ENCODE data around the gene NDUFS4. TPM values are rescaled to one million over a fixed set of nuclear protein-coding genes. Genes with fewer than 3 reads are reported as not detected.

Gene NDUFS4
- total RNA-seq, 1 donor from 2014 or later: 78.7 TPM

DNA sequence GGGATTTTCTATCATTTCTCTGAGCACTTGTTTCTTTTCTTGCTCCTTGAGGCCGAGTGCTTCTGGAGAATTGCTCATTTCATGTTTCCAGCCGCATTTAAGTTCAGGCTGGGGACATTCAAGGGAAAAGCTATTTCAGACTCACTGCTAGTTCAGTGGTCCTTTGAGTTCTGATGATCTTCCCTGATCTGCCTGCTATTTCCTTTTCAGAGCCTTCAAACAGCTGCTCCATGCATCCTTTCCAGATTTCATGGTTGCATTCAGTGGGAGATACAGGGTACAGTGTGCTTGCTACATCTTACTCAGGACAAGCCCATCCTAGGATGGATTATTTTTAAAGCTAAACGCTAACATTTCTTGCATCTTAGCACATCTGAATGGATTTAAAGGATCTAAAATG is 14.7 kb downstream of the NDUFS4 start:
- no peak for DNase-seq (ENCODE audit: low read depth, low spot score)
- H3K27ac Mint-ChIP-seq (ENCODE audit: unreplicated experiment): no peak overlapping the region
- H3K4me1 Mint-ChIP-seq: peaks cover 10% of the 10 kb centered on the region
- H3K27me3 Mint-ChIP-seq (ENCODE audit: low read depth): no peaks in the 10 kb centered on the region
- TF ChIP-seq, protein P1, sequence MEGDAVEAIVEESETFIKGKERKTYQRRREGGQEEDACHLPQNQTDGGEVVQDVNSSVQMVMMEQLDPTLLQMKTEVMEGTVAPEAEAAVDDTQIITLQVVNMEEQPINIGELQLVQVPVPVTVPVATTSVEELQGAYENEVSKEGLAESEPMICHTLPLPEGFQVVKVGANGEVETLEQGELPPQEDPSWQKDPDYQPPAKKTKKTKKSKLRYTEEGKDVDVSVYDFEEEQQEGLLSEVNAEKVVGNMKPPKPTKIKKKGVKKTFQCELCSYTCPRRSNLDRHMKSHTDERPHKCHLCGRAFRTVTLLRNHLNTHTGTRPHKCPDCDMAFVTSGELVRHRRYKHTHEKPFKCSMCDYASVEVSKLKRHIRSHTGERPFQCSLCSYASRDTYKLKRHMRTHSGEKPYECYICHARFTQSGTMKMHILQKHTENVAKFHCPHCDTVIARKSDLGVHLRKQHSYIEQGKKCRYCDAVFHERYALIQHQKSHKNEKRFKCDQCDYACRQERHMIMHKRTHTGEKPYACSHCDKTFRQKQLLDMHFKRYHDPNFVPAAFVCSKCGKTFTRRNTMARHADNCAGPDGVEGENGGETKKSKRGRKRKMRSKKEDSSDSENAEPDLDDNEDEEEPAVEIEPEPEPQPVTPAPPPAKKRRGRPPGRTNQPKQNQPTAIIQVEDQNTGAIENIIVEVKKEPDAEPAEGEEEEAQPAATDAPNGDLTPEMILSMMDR (conservative IDR thresholded peaks at IDR 0.05): no peak
- H3K36me3 Mint-ChIP-seq (ENCODE audit: low read depth): peaks cover 7% of the 10 kb centered on the region
- H3K9me3 Mint-ChIP-seq: no peaks in the 10 kb centered on the region
- no peak overlapping the region for H3K4me3 Mint-ChIP-seq

DNA sequence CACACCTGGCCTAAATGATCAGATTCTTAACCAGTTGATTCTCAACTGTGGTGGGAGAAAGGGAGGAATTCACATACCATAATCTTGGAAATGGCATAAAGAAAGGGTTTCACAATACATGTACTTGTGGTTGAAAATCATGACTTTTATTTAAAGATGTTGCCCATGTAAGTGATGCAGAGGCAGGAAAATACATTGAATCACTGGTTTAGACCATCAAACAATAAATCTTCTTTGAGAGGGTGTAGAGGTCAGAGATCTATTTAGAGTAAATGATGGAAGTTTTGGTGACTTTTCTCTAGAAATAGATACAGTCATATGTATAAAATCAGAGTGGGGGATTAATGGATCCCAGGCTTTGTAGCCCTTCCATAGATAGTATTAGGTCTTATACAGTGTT is 15.4 kb downstream of the NDUFS4 start:
- H3K9me3 Mint-ChIP-seq: no peaks in the 10 kb centered on the region
- TF ChIP-seq, protein P1 (conservative IDR thresholded peaks at IDR 0.05): no peak
- no peak overlapping the region for H3K27ac Mint-ChIP-seq (ENCODE audit: unreplicated experiment)
- H3K4me3 Mint-ChIP-seq: no peak overlapping the region
- no peak for DNase-seq (ENCODE audit: low read depth, low spot score)
- H3K27me3 Mint-ChIP-seq (ENCODE audit: low read depth): no peaks in the 10 kb centered on the region
- peaks cover 10% of the 10 kb centered on the region for H3K4me1 Mint-ChIP-seq
- peaks cover 7% of the 10 kb centered on the region for H3K36me3 Mint-ChIP-seq (ENCODE audit: low read depth)

DNA sequence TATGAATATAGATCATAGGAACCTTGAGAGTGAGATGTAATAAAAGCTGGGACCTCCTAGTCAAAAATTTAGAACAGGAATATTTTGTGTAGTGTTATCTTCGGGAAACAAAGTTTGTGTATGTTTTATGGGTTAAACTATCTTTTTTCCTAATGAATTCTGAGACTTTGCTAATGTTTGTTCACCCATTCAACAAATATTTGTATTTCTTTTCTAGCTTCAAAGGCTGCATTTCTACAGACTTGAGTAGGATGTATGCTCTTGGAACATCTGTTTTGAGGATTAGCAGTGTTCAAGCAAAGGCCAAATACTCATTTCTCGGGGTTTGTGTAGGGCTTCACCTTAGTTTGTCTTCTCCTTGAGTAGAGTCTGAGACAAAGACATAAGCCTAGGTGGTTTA is 16.2 kb downstream of the NDUFS4 start:
- no peak overlapping the region for H3K27ac Mint-ChIP-seq (ENCODE audit: unreplicated experiment)
- H3K36me3 Mint-ChIP-seq (ENCODE audit: low read depth): peaks cover 4% of the 10 kb centered on the region
- H3K4me1 Mint-ChIP-seq: peaks cover 10% of the 10 kb centered on the region
- H3K9me3 Mint-ChIP-seq: no peaks in the 10 kb centered on the region
- TF ChIP-seq, protein P1 (conservative IDR thresholded peaks at IDR 0.05): no peak
- H3K4me3 Mint-ChIP-seq: no peak overlapping the region
- no peak for DNase-seq (ENCODE audit: low read depth, low spot score)
- no peaks in the 10 kb centered on the region for H3K27me3 Mint-ChIP-seq (ENCODE audit: low read depth)

- no peak for DNase-seq (ENCODE audit: low read depth, low spot score)
- peaks cover 4% of the 10 kb centered on the region for H3K36me3 Mint-ChIP-seq (ENCODE audit: low read depth)
- H3K27me3 Mint-ChIP-seq (ENCODE audit: low read depth): no peaks in the 10 kb centered on the region
- H3K4me1 Mint-ChIP-seq: peaks cover 10% of the 10 kb centered on the region
- no peak overlapping the region for H3K27ac Mint-ChIP-seq (ENCODE audit: unreplicated experiment)
- H3K4me3 Mint-ChIP-seq: no peak overlapping the region
- H3K9me3 Mint-ChIP-seq: no peaks in the 10 kb centered on the region
- TF ChIP-seq, protein P1 (conservative IDR thresholded peaks at IDR 0.05): no peak
Observed at GRCh38 chr5:53578854-53579253, 18.4 kb downstream of the NDUFS4 start.

GRCh38 chr5:53580547-53580946 is 20.1 kb downstream of the NDUFS4 start:
- Mint-ChIP-seq H3K27ac (ENCODE audit: unreplicated experiment) (no peak overlapping the region), H3K4me1 (peaks cover 5% of the 10 kb centered on the region), H3K36me3 (ENCODE audit: low read depth) (peaks cover 6% of the 10 kb centered on the region), H3K27me3 (ENCODE audit: low read depth) (no peaks in the 10 kb centered on the region), H3K9me3 (no peaks in the 10 kb centered on the region), H3K4me3 (no peak overlapping the region)
- TF ChIP-seq, protein P1 (conservative IDR thresholded peaks at IDR 0.05): no peak
- no peak for DNase-seq (ENCODE audit: low read depth, low spot score)

DNA sequence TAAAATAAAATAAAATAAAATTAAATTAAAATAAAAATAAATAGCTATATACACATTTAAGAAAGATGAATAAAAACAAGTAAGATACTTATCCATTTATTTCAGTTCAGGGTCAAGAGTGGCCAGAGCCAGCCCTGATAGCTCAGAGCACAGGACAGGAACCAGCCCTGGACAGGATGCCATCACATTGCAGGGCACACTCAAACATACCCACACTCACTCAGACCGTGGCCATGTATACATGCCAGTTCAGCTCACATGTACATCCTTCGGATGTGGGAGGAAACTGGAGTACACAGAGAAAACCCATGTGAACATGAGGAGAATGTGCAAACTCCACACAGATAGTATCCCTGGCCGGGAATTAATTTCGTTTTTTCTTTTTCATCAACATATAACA is 21.8 kb downstream of the NDUFS4 start:
- Mint-ChIP-seq H3K27me3 (ENCODE audit: low read depth) (no peaks in the 10 kb centered on the region), H3K4me1 (peaks cover 5% of the 10 kb centered on the region), H3K9me3 (no peaks in the 10 kb centered on the region), H3K4me3 (no peak overlapping the region), H3K36me3 (ENCODE audit: low read depth) (peaks cover 3% of the 10 kb centered on the region), H3K27ac (ENCODE audit: unreplicated experiment) (no peak overlapping the region)
- DNase-seq (ENCODE audit: low read depth, low spot score): no peak
- TF ChIP-seq, protein P1 (conservative IDR thresholded peaks at IDR 0.05): no peak
